HepG2 (cell line): ENCODE data around the gene ATP9B.

Source experiments
- CC2D1A ChIP-seq: sonication (generic); formaldehyde crosslinking; IDR thresholded peaks from 2 replicates; pipeline ENCODE4 v1.8.1; 2023; ENCODE audit warnings: mild to moderate bottlenecking, missing genetic modification reagents
- CEBPB ChIP-seq: IDR thresholded peaks from 2 replicates; pipeline ENCODE4 v1.6.1; 2011; ENCODE audit warnings: low read depth, low read length, improper control_type of control experiment, borderline replicate concordance
- CHD4 ChIP-seq: fragments of 200-600 bp; sonication (generic); IDR thresholded peaks from 2 replicates; pipeline ENCODE4 v1.7.0; 2017; ENCODE audit warnings: mild to moderate bottlenecking, low read length, borderline replicate concordance
- ERF ChIP-seq: IDR thresholded peaks from 2 replicates; pipeline ENCODE4 v1.6.1; 2018; ENCODE audit warnings: missing biosample characterization, missing genetic modification reagents
- FOXO1 ChIP-seq: sonication (generic); formaldehyde crosslinking; IDR thresholded peaks from 2 replicates; pipeline ENCODE4 v1.4.0; 2020; ENCODE audit warnings: missing genetic modification reagents
- HDAC6 ChIP-seq: fragments of 200-600 bp; sonication (generic); IDR thresholded peaks from 2 replicates; pipeline ENCODE4 v1.7.0; 2017; ENCODE audit warnings: mild to moderate bottlenecking, antibody characterized with exemption, low read length, low read depth
- HNRNPUL1 ChIP-seq: fragments of 200-400 bp; formaldehyde crosslinking; IDR thresholded peaks from 2 replicates; pipeline ENCODE4 v1.6.1; 2017; ENCODE audit warnings: low read depth, mild to moderate bottlenecking, low read length, moderate library complexity
- NR1H2 ChIP-seq: sonication (generic); formaldehyde crosslinking; IDR thresholded peaks from 2 replicates; pipeline ENCODE4 v1.8.1; 2022; ENCODE audit warnings: low read depth, missing genetic modification reagents, borderline replicate concordance
- NRL ChIP-seq: sonication (generic); formaldehyde crosslinking; IDR thresholded peaks from 2 replicates; pipeline ENCODE4 v1.5.0; 2020; ENCODE audit warnings: missing genetic modification reagents, mild to moderate bottlenecking, moderate library complexity, borderline replicate concordance
- POLR2A ChIP-seq, 2 experiments: IDR thresholded peaks; 2 replicates each; pipeline ENCODE4 v1.6.1; 2011; ENCODE audit warnings: low read depth in 2 of 2, low read length in 2 of 2, mild to moderate bottlenecking in 1 of 2, moderate library complexity in 1 of 2; ENCODE audit not compliant: insufficient read depth in 1 of 2
- RBAK ChIP-seq: sonication (generic); formaldehyde crosslinking; IDR thresholded peaks from 2 replicates; pipeline ENCODE4 v1.5.1; 2020; ENCODE audit warnings: mild to moderate bottlenecking, missing genetic modification reagents
- SRSF1 ChIP-seq: fragments of 200-400 bp; formaldehyde crosslinking; optimal IDR thresholded peaks from 2 replicates; pipeline ENCODE3; 2017; ENCODE audit warnings: mild to moderate bottlenecking, low read depth, low read length, moderate library complexity
- TAF1 ChIP-seq: sonication (generic); formaldehyde crosslinking; IDR thresholded peaks from 2 replicates; pipeline ENCODE4 v1.4.0; 2020; ENCODE audit warnings: missing genetic modification reagents
- TF ChIP-seq, protein P1 (sequence below): sonication (generic); formaldehyde crosslinking; IDR thresholded peaks from 2 replicates; pipeline ENCODE4 v1.5.0; 2020; ENCODE audit warnings: mild to moderate bottlenecking, missing genetic modification reagents, moderate library complexity

DNA sequence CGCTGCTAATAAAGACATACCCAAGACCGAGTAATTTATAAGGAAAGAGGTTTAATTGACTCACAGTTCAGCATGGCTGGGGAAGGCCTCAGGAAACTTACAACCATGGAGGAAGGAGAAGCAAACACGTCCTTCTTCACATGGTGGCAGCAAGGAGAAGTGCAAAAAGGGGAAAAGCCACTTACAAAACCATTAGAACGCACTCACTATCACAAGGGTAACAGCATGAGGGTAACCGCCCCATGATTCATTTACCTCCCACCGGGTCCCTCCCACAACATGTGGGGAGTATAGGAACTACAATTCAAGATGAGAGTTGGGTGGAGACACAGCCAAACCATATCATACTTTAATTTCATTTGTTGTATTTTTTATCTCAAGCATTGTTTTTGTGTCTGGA lies 67.5 kb downstream of the ATP9B start:
- TF ChIP-seq TAF1 (CRISPR knock-in tag), result no peak
- no peak for TF ChIP-seq CEBPB
- TF ChIP-seq POLR2A (IDR thresholded peaks at IDR 0.05; ENCODE audit: insufficient read depth in 1 of 2, low read depth in 2 of 2, low read length in 2 of 2), result no peak
- no peak for TF ChIP-seq HDAC6
- no peak for TF ChIP-seq NRL (CRISPR knock-in tag)
- TF ChIP-seq, protein P1, sequence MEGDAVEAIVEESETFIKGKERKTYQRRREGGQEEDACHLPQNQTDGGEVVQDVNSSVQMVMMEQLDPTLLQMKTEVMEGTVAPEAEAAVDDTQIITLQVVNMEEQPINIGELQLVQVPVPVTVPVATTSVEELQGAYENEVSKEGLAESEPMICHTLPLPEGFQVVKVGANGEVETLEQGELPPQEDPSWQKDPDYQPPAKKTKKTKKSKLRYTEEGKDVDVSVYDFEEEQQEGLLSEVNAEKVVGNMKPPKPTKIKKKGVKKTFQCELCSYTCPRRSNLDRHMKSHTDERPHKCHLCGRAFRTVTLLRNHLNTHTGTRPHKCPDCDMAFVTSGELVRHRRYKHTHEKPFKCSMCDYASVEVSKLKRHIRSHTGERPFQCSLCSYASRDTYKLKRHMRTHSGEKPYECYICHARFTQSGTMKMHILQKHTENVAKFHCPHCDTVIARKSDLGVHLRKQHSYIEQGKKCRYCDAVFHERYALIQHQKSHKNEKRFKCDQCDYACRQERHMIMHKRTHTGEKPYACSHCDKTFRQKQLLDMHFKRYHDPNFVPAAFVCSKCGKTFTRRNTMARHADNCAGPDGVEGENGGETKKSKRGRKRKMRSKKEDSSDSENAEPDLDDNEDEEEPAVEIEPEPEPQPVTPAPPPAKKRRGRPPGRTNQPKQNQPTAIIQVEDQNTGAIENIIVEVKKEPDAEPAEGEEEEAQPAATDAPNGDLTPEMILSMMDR (CRISPR knock-in tag), result no peak
- no peak for TF ChIP-seq SRSF1
- no peak for TF ChIP-seq CC2D1A (CRISPR knock-in tag)
- no peak for TF ChIP-seq ERF (CRISPR knock-in tag)
- TF ChIP-seq HNRNPUL1, result no peak
- no peak for TF ChIP-seq NR1H2 (CRISPR knock-in tag)
- no peak for TF ChIP-seq RBAK
- TF ChIP-seq CHD4, result no peak
- TF ChIP-seq FOXO1 (CRISPR knock-in tag), result no peak
